GM21423 (cell line): ENCODE results near the gene ABCB11.

Experiments used
- ATAC-seq: cut with Tn5 transposase; IDR thresholded peaks from one replicate; pipeline ENCODE4 v1.9.1; 2021; ENCODE audit warnings: mild to moderate bottlenecking, moderate library complexity; ENCODE audit not compliant: unreplicated experiment

Gene ABCB11

DNA sequence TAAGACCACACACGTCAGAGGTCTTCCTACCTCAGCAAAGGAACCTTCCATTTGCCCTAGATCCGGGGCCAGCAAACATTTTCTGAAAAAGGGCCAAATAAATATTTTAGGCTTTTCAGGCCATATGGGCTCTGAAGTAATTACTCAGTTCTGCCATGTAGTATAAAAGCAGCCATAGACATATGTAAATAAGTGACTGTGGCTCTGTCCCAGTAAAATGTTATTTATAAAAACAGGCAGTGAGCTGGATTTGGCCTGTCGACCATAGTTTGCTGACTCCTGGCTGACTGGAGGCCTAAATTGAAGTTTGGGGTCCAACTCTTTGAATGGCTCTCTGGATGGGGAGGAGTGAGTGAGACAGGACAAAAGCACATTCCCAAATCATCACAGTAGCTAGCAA is 49.5 kb downstream of the ABCB11 start:
- no peak for ATAC-seq

DNA sequence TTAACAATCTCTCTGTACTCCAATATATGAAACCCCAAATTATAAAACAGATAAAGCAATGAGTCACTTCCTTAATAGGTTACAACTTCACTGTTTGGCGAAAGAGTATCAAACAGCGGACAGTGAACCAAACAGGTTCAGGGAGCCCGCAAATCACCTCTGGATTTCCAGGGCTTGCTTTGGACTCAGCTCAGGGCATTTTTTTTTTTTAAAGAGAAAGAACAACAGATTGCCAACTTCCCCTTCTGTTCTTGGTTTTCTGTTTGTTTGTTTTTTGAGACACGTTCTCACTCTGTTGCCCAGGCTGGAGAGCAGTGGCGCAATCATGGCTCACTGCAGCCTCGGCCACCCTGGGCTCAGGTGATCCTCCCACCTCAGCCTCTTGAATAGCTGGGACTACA is 52.7 kb downstream of the ABCB11 start:
- ATAC-seq: no peak

DNA sequence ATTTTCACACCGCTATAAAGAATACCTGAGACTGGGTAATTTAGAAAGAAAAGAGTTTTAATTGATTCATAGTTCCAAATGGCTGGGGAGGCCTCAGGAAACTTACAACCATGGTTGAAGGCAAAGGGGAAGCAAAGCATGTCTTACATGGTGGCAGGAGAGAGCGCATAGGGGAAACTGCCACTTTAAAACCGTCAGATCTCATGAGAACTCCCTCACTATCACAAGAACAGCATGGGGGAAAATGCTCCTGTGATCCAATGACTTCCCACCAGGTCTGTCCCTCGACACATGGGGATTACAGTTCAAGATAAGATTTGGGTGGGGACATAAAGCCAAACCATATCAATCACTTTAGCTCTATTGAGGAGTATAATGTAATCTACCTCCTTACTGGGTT is 53.5 kb downstream of the ABCB11 start:
- no peak for ATAC-seq

DNA sequence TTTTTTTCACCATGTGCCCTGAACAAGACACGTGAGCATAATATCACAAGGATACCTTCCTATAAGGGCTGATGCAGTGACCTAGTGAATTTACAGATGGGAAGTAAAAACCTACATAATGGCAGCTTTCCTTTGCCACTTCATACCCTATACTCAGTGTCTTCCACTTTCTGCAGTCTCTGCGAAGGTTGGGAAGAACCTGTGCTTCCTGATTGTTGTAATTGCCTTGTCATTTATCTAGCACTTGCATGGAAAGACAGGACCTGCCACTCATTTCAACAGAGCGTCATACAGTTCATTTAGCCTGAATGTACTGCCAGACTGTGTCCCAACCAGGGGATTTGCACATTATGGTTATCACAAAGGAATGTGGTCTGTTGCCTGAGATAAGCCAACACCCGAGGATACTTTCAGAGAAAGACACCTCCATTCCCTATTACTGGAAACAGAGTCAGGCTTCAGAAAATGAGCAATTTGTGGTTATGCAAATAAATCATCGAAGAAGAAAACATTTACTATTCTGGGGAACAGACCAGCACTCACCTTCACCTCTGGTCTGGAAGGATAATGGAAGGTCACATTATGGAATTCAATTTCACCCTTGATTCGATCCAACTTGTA is 55.0 kb downstream of the ABCB11 start:
- no peak for ATAC-seq

DNA sequence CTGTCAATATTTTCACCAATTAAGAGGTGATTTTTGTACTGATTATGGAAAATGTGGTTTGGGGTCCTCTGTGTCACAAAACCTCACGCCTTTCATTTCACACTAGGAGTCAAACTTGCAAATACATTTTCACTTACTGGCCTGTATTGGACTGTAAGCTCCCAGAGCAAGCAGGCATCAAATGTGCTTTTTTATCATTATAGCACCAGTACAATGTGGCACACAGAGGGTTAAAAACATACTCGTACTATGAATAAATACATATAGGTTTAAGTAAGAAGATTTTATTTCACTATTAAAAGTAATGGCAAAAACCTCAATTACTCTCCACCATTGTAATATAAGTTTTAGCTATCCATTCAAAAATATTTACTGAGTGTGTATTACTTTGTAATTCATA is 56.7 kb downstream of the ABCB11 start:
- ATAC-seq: no peak

DNA sequence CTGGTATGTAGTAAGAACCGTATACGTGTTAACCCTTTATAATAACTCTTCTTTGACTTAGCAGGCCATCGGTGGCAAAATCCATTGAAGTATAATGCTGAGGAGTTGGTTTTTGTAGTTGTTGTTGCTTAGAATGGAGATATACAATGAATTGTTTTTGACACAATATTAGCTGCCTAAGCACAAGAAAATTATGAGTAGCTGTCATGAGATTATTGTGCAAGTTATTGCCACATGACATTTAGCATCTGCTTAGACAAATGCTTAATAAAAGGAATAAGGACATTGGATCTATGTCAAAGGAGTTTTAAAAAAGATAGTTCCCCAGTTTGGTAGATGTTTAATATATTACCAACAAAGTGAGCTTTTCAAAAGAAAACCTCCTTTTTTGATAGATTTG is 59.9 kb downstream of the ABCB11 start:
- ATAC-seq: no peak

DNA sequence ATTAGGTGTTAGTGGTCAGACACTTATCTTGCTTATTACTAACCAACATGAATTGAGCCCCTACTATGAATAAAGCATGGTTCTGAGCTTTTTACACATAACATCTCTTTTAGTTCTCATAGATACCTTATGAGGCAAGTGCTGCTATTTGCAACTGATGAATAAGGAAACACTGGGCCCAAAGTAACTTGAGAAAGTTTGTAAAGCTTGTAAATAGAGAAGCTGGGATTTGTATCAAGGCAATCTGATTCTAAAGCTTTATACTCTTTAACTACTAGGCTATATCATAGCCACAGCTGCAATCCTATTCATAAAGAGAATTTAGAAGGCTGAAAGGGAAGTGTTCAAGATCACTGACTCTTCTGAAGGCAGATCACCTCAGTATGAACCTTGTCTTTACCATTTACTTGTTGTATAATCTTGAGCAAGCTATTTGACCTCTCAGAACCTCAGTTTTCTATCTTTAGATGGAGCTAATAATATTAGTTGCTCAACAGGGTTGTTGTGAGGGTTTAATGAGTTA is 60.4 kb downstream of the ABCB11 start:
- ATAC-seq: no peak

DNA sequence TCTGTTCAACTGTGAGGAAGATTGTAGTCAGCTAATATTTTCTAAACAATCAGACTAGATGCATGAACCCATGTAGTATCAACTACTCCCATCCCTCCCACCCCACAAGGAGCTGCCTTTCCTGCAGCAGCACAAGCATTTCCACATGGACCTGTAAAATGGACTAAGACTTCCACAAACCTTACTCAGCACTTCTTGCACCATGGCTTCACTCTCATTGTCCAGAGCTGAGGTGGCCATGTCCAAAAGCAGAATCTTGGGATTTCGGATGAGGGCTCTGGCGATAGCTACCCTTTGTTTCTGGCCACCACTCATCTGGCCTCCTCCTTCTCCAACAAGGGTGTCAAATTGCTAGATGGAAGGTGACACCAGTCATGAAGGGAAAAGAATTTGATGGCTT is 61.3 kb downstream of the ABCB11 start:
- ATAC-seq: no peak

DNA sequence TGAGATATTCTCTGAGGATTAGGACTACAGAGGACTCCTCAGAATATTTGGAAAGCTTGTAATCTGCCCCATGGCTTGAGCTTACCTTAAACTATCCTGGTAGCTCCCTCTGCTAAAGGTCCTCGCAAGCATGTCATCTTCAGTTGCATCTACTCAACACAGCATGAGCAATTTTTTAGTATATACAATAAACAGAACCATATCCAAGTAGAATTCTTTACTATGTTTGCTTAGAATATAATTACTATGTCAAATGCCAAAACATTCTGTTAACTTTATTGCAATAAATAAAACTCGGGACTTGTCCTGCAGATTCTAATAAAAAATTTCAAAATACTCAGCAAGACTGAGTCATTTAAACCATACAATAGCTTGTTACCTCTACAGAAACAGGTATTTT is 62.8 kb downstream of the ABCB11 start:
- no peak for ATAC-seq

DNA sequence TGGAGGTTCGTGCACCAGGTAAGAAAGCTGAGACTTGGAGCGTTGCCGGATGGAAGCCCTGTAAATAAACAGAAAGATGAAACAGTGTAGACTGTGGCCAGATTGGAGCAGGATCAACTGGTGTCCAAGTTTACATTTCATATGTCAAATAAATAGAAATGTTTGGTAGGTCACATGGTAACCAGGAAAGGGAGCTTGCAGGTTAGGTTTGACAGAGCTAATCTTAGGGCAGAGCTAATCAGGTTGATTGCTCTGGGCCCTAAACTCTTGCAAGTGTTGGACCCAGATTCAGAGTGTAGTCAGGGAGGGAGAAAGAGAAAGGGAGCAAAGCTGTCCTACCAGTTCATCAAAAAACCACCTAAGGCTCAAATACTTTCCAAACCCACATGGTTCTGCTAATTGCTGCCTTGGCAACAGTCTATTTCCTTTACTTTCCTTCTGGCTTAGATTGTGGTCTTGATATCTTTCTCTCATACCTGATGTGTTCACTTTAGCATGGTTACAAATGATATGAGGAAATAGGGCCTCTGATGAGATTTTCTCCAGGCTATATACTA is 66.8 kb downstream of the ABCB11 start:
- no peak for ATAC-seq

DNA sequence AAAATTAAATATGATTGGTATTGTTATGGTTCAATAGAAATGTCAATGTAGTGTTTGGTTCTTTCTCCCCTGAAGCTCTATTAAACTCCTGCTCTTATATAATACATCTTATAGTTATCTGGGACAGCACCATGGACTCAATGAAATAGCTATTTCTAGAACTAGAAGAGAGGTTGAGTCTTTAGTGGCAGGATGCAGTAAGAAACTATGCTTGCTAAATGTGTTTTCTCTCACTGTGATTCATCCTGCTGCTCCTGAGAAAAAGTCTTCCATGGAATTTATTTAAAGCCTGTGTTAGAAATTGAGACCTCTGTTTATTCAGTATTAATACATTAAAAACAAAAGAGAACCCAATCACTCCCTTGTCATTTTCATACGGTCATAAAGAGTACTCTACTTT is 68.5 kb downstream of the ABCB11 start:
- ATAC-seq: no peak

DNA sequence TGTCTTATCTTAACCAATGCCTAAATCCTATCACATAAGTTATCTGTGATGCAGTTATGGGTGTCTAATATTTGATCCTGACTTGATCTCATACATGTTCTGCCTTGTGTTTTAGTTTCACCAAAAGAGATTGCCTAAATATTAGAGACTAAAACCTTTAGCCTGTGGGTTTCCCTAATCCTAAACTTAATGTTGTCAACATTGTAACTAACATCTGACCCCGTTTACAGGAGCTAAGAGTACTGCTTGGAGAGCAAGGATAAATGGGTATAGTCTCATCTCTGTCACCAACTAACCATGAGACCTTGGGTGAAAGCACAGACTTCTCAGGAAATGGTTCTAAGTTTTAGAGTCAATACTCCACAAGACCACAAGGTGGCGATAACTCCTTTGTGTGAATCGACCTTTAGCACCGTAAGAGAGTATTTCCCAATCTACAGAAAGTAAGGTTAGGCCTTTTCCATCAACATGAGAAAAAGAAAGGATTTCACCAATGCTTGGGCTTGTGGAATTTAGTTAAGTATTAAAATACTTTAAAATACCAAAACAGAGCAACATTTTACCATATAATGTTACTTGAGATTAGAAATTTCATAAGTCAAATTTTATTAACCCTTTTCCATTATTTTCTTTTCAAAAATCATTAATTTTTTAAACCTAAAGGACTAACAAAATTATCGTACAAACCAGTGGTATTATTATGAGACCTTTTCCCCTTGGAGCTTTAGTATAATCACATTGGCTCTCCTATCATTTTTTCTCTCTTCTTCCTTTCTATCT is 69.5 kb downstream of the ABCB11 start:
- ATAC-seq: peak; percentile 94

DNA sequence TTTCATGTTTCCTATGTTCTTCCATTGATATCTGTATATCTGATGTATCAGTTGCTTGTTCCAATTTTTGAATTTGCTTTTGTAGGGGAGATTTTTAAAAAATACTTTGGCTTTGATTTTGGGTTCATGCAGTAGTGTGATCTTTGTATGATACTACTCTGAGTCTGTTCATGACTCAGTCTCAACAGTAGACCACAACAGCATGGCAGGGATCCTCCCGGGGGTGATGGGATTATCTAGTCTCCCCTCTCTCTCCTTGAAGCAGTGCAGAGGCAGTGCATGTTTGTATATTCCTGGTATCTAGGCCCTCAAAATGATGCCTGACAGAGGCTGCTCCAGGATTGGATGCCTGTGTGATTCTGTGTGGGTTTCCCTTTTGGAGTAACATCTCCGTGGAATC is 74.7 kb downstream of the ABCB11 start:
- ATAC-seq: no peak

DNA sequence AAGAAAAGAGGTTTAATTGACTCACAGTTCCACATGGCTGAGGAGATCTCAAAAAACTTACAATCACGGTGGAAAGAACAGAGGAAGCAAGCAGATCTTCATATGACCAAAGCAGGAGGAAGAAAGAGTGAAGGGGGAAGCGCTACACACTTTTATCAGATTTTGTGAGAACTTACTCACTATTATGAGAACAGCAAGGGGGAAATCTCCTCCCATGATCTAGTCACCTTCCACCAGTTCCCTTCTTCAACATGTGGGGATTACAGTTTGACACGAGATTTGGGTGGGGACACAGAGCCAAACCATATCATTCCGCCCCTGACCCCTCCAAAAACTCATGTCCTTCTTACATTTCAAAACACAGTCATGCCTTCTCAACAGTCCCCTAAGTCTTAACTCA is 75.8 kb downstream of the ABCB11 start:
- no peak for ATAC-seq

DNA sequence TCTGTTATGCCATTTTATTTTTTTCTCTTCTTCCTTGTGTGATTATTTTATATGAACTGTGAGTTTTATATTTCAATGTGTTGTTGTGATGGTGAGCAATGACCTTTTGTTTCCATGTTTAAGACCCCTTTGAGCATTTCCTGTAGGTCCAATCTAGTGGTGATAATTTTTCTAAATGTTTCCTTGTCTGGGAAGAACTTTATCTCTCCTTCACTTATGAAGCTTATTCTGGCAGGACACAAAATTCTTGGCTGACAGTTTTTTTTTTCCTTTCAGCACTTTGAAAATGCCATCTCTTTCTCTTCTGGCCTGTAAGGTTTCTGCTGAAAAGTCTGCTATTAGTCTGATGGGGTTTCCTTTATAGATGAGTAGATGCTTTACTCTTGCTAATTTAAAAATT is 76.9 kb downstream of the ABCB11 start:
- ATAC-seq: no peak

DNA sequence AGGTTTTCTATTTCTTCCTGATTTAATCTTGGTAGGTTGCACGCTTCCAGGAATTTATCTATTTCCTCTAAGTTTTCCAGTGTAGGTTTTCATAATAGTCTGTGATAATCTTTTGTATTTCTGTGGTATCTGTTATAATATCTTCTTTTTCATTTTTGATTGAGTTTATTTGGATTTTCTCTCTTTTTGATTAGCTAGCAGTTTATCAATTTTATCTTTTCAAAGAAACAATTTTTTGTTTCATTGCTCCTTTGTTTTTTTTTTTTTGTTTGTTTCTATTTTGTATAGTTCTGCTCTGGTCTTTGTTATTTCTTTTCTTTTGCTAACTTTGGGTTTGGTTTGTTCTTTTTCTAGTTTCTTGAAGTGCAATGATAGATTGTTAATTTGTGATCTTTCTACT is 78.7 kb downstream of the ABCB11 start:
- ATAC-seq: no peak

DNA sequence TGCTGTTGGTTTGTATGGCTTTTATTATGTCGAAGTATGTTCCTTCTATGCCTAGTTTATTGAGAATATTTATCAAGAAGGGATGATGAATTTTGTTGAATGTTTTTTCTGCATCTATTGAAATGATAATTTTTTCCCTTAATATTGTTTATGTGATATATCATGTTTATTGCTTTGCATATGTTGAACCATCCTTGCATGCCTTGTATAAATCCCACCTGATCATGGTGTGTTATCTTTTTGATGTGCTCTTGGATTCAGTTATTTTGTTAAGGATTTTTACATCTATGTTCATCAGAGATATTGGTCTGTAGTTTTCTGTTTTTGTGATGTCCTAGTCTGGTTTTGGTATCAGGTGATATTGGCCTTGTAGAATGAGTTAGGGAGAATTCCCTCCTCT is 79.3 kb downstream of the ABCB11 start:
- no peak for ATAC-seq

DNA sequence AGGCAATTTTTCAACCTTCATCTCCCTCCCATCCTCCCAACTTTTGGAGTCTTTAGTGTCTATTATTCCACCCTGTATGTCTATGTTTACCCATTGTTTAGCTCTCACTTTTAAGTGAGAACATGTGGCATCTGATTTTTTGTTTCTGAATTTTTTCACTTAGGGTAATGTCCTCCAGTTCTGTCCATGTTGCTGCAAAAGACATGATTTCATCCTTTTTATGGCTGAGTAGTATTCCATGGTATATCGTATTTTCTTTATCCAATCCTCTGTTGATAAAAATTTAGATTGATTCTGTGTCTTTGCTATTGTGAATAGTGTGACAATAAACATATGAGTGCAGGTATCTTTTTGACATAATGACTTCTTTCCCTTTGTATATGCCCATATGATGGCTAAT is 81.8 kb downstream of the ABCB11 start:
- no peak for ATAC-seq

DNA sequence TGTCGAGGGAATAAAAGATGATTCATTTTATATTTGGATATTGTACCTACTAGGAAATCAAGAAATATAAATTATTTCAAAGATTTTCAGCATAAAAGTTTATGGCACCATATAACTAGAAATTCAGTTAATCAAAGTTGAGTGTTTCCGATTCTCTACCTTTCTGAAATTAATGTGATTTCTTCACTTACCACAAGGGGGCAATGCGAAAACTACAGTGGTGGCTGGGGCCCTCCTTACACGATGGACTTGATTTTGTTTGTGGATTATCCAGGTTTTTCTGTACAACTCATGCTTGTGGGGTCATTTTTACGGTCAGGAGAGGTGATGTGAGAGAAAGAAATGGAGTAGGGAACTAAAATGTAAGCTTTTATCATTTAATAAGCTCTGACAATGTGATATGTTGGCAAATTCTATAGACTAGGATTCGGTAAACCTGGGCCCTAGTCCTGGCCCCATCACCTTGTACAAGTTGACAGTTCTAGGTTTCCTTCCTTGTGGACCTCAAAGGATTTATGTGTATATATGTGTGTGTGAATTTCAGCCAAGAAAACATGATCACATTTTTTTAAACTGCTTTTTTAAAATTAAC is 82.4 kb downstream of the ABCB11 start:
- no peak for ATAC-seq

DNA sequence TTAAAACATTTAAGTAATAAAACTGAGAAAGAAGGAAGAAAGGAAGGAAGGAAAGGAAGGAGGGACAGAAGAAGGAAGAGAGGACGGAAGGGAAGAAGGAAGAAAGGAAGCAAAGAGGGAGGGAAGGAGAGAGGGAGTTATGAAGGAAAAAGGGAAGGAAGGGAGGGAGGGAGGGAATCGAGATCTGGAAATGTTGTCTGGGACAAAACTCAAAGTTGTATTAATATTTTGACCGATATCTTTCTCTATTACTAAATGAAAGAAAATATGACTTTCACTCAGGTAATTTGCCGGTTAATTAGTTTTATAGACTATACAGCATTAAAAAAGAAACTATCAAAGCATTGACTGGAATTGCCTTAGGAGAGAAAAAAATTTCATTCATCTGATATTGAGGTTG is 85.6 kb downstream of the ABCB11 start:
- ATAC-seq: no peak

DNA sequence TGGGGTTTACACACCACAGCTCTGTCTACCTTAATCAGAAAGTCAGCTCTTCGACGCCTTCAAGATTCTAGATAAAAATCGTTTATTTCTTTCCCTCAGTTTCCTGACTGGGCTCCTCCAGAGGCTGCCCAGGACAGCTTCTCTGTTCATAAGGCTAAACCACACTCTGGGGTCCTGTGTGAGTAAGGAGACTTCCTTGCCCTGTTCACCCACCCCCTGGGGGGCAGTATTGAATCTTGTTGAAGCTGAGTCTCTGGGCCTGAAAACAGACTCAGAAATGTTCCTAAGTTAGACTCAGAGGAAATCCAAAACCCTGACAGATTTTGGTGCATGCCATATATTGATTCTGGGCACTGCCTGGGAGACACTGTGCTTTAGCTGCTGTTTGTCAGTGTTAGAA is 87.1 kb downstream of the ABCB11 start:
- ATAC-seq: no peak

DNA sequence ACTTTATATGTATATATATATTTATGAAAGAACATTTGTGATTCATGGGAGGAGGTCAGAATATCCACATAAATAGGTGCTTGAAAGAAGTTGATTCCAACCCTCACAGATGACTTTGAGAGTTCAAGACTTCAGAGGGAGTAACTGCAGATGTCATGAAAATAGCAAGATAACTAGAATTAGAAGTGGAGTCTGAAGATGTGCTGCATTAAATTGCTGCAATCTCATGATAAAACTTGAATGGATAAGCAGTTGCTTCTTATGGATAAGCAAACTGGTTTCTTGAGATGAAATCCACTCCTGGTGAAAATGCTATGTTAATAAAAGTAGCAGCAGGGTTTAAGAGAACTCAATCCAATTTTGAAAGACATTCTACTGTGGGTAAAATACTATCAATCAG is 89.8 kb downstream of the ABCB11 start:
- no peak for ATAC-seq
